Mesenchymal stem cell (in vitro differentiated cells and primary cell): ENCODE data around the gene RAPGEF1.

Source experiments
- DNase-seq: peaks from one replicate; pipeline ENCODE4 v3.0.0-alpha.2; 2013
- H2AFZ ChIP-seq: one replicate; pipeline ENCODE4 v1.6.1; 2013; ENCODE audit warnings: low read depth, mild to moderate bottlenecking, control low read depth, inconsistent platforms, low read length, moderate library complexity
- H2AK5ac ChIP-seq: 2 replicates; pipeline ENCODE4 v1.6.1; 2013; ENCODE audit warnings: low read length, moderate library complexity, mild to moderate bottlenecking, inconsistent platforms; ENCODE audit not compliant: severe bottlenecking
- H2BK120ac ChIP-seq: one replicate; pipeline ENCODE4 v1.6.1; 2013; ENCODE audit warnings: low read depth, mild to moderate bottlenecking, inconsistent platforms, low read length, moderate library complexity
- H2BK12ac ChIP-seq, 2 experiments: one replicate each; pipeline ENCODE4 v1.6.1; 2013; ENCODE audit warnings: inconsistent platforms in 2 of 2, low read length in 2 of 2, mild to moderate bottlenecking in 2 of 2, moderate library complexity in 2 of 2, control low read depth in 1 of 2
- H2BK15ac ChIP-seq: one replicate; pipeline ENCODE4 v1.6.1; 2013; ENCODE audit warnings: mild to moderate bottlenecking, low read depth, inconsistent platforms; ENCODE audit not compliant: poor library complexity, severe bottlenecking
- H2BK5ac ChIP-seq: 2 replicates; pipeline ENCODE4 v1.6.1; 2013; ENCODE audit warnings: low read depth, mild to moderate bottlenecking, low read length, control low read depth, inconsistent platforms; ENCODE audit not compliant: poor library complexity, severe bottlenecking
- H3K14ac ChIP-seq, 2 experiments: one replicate each; pipeline ENCODE4 v1.6.1; 2013; ENCODE audit warnings: inconsistent platforms in 2 of 2, low read length in 2 of 2, control low read depth in 1 of 2, mild to moderate bottlenecking in 1 of 2, moderate library complexity in 1 of 2
- H3K18ac ChIP-seq, 2 experiments: one replicate each; pipeline ENCODE4 v1.6.1; 2013; ENCODE audit warnings: inconsistent platforms in 2 of 2, low read length in 2 of 2, control low read depth in 1 of 2, low read depth in 1 of 2, mild to moderate bottlenecking in 1 of 2
- H3K23ac ChIP-seq, 2 experiments: one replicate each; pipeline ENCODE4 v1.6.1; 2013; ENCODE audit warnings: inconsistent platforms in 2 of 2, low read length in 2 of 2, mild to moderate bottlenecking in 2 of 2, moderate library complexity in 2 of 2, control low read depth in 1 of 2
- H3K27ac ChIP-seq: 2 replicates; pipeline ENCODE4 v1.5.1; 2013; ENCODE audit warnings: mild to moderate bottlenecking, moderate library complexity, low read length, control low read depth, inconsistent platforms; ENCODE audit not compliant: poor library complexity, severe bottlenecking
- H3K27me3 ChIP-seq, 2 experiments: 2 replicates each; pipeline versions ENCODE4 v1.6.1 to v1.7.0; 2013; ENCODE audit warnings: low read length in 2 of 2, mild to moderate bottlenecking in 2 of 2, moderate library complexity in 2 of 2, control low read depth in 1 of 2, inconsistent platforms in 1 of 2; ENCODE audit not compliant: control insufficient read depth in 1 of 2, insufficient read depth in 1 of 2
- H3K36me3 ChIP-seq, 2 experiments: 2 replicates each; pipeline versions ENCODE4 v1.6.1 to v1.7.0; 2013; ENCODE audit warnings: low read length in 2 of 2, control low read depth in 1 of 2, inconsistent platforms in 1 of 2, low read depth in 1 of 2, mild to moderate bottlenecking in 1 of 2; ENCODE audit not compliant: insufficient read depth in 2 of 2, control insufficient read depth in 1 of 2
- H3K4ac ChIP-seq, 2 experiments: one replicate each; pipeline ENCODE4 v1.6.1; 2013; ENCODE audit warnings: inconsistent platforms in 2 of 2, low read length in 2 of 2, mild to moderate bottlenecking in 2 of 2, moderate library complexity in 2 of 2, control low read depth in 1 of 2, low read depth in 1 of 2
- H3K4me1 ChIP-seq: 2 replicates; pipeline ENCODE4 v1.6.1; 2013; ENCODE audit warnings: low read depth, low read length, control low read depth; ENCODE audit not compliant: control insufficient read depth, insufficient read depth
- H3K4me2 ChIP-seq: 2 replicates; pipeline ENCODE4 v1.6.1; 2013; ENCODE audit warnings: low read length, mild to moderate bottlenecking, inconsistent platforms; ENCODE audit not compliant: poor library complexity, severe bottlenecking
- H3K4me3 ChIP-seq, 2 experiments: 2 replicates each; pipeline versions ENCODE4 v1.5.1 to v1.7.0; 2013; ENCODE audit warnings: low read length in 2 of 2, mild to moderate bottlenecking in 2 of 2, control low read depth in 1 of 2, low read depth in 1 of 2; ENCODE audit not compliant: insufficient read depth in 1 of 2
- H3K79me1 ChIP-seq: replicated peaks from 2 replicates; pipeline ENCODE4 v1.6.1; 2013; ENCODE audit warnings: mild to moderate bottlenecking, control low read depth, low read length, inconsistent platforms; ENCODE audit not compliant: poor library complexity, severe bottlenecking
- H3K9ac ChIP-seq: 2 replicates; pipeline ENCODE4 v1.7.0; 2013; ENCODE audit warnings: mild to moderate bottlenecking, low read length, moderate library complexity
- H3K9me3 ChIP-seq: 2 replicates; pipeline ENCODE4 v1.7.0; 2013; ENCODE audit warnings: mild to moderate bottlenecking, low read length; ENCODE audit not compliant: control insufficient read depth
- H4K8ac ChIP-seq: one replicate; pipeline ENCODE4 v1.6.1; 2013; ENCODE audit warnings: inconsistent platforms, mild to moderate bottlenecking, low read length, moderate library complexity
- H4K91ac ChIP-seq: one replicate; pipeline ENCODE4 v1.6.1; 2013; ENCODE audit warnings: mild to moderate bottlenecking, low read length, inconsistent platforms
- WGBS: methylation state at CpG from one replicate; pipeline ENCODE4 v1.1.7; 2013; ENCODE audit warnings: mixed read lengths; 5-methylcytosine and 5-hydroxymethylcytosine counted together

The RAPGEF1 gene

GRCh38 chr9:131657940-131658339 is 81.9 kb downstream of the RAPGEF1 start:
- 17% methylated on average over 5 of the region's 5 CpGs for WGBS

GRCh38 chr9:131657456-131657855 is 82.4 kb downstream of the RAPGEF1 start:
- Histone ChIP-seq H3K18ac (peak overlapping the region; percentile 81 to 88), H3K23ac (no peak overlapping the region), H2AFZ (no peak overlapping the region), H2BK120ac (no peak overlapping the region), H2BK5ac (no peak overlapping the region), H3K9me3 (no peaks in the 10 kb centered on the region), H4K8ac (no peak overlapping the region), H3K27me3 (no peaks in the 10 kb centered on the region), H3K9ac (no peak overlapping the region), H2BK12ac (peak overlapping the region; percentile 49 to 95), H3K79me1 (peaks cover 33% of the 10 kb centered on the region), H3K4me2 (no peak overlapping the region), H3K36me3 (peaks cover 0 to 4% of the 10 kb centered on the region in 2 experiments), H2AK5ac (no peak overlapping the region), H3K4me3 (no peak overlapping the region), H3K14ac (peak overlapping the region in 1 of 2 experiments; percentile 69), H2BK15ac (peak overlapping the region; percentile 6), H3K4me1 (peaks cover 24% of the 10 kb centered on the region), H3K4ac (no peak overlapping the region), H3K27ac (peak overlapping the region; percentile 58), H4K91ac (peak overlapping the region; percentile 73)
- no peak for DNase-seq
- 93% methylated on average over 6 of the region's 8 CpGs for WGBS

More at GRCh38 chr9:131657940-131658339, 81.9 kb downstream of the RAPGEF1 start:
- Histone ChIP-seq H2BK12ac (peak overlapping the region in 1 of 2 experiments; percentile 59), H3K27me3 (no peaks in the 10 kb centered on the region), H3K18ac (peak overlapping the region in 1 of 2 experiments; percentile 85), H2AK5ac (peak overlapping the region; percentile 4), H3K4me3 (no peak overlapping the region), H3K9ac (no peak overlapping the region), H3K36me3 (peaks cover 0 to 4% of the 10 kb centered on the region in 2 experiments), H3K79me1 (peaks cover 32% of the 10 kb centered on the region), H2BK5ac (no peak overlapping the region), H3K4me1 (peaks cover 24% of the 10 kb centered on the region), H3K23ac (no peak overlapping the region), H3K14ac (no peak overlapping the region), H3K4me2 (peak overlapping the region; percentile 24), H4K8ac (peak overlapping the region; percentile 56), H3K4ac (peak overlapping the region in 1 of 2 experiments; percentile 13), H2BK15ac (no peak overlapping the region), H3K27ac (peak overlapping the region; percentile 58), H2BK120ac (peak overlapping the region; percentile 71), H3K9me3 (no peaks in the 10 kb centered on the region), H4K91ac (no peak overlapping the region), H2AFZ (no peak overlapping the region)
- peak; percentile 79 for DNase-seq

- H3K4me3 ChIP-seq = no peak overlapping the region
- peak overlapping the region; percentile 49 to 66 for H2BK12ac ChIP-seq
- 95% methylated on average over 9 of the region's 9 CpGs for WGBS
- H4K8ac ChIP-seq = no peak overlapping the region
- H3K36me3 ChIP-seq = peaks cover 0 to 4% of the 10 kb centered on the region in 2 experiments
- H2AFZ ChIP-seq = no peak overlapping the region
- H3K4me2 ChIP-seq = no peak overlapping the region
- no peak overlapping the region for H3K27ac ChIP-seq
- no peak overlapping the region for H2BK5ac ChIP-seq
- no peaks in the 10 kb centered on the region for H3K27me3 ChIP-seq
- H2BK120ac ChIP-seq = no peak overlapping the region
- peak overlapping the region in 1 of 2 experiments; percentile 82 for H3K14ac ChIP-seq
- no peak overlapping the region for H3K9ac ChIP-seq
- peak overlapping the region; percentile 55 for H4K91ac ChIP-seq
- H3K9me3 ChIP-seq = no peaks in the 10 kb centered on the region
- peak overlapping the region; percentile 26 for H2BK15ac ChIP-seq
- no peak for DNase-seq
- H3K4ac ChIP-seq = peak overlapping the region in 1 of 2 experiments; percentile 1
- peaks cover 31% of the 10 kb centered on the region for H3K79me1 ChIP-seq
- H3K23ac ChIP-seq = no peak overlapping the region
- H3K18ac ChIP-seq = peak overlapping the region; percentile 7 to 56
- peaks cover 23% of the 10 kb centered on the region for H3K4me1 ChIP-seq
- peak overlapping the region; percentile 11 for H2AK5ac ChIP-seq
Observed at GRCh38 chr9:131657037-131657377, 82.9 kb downstream of the RAPGEF1 start.

GRCh38 chr9:131656356-131657036 is 83.4 kb downstream of the RAPGEF1 start:
- H3K27ac ChIP-seq = no peak overlapping the region
- peak overlapping the region in 1 of 2 experiments; percentile 56 for H3K18ac ChIP-seq
- no peak overlapping the region for H3K9ac ChIP-seq
- no peak overlapping the region for H3K4me3 ChIP-seq
- H2AK5ac ChIP-seq = peak overlapping the region; percentile 11
- H4K8ac ChIP-seq = peak overlapping the region; percentile 71
- no peak for DNase-seq
- no peaks in the 10 kb centered on the region for H3K27me3 ChIP-seq
- no peak overlapping the region for H2BK5ac ChIP-seq
- peaks cover 22% of the 10 kb centered on the region for H3K4me1 ChIP-seq
- peak overlapping the region; percentile 55 for H4K91ac ChIP-seq
- peaks cover 32% of the 10 kb centered on the region for H3K79me1 ChIP-seq
- 96% methylated on average over 9 of the region's 9 CpGs for WGBS
- no peak overlapping the region for H3K14ac ChIP-seq
- no peaks in the 10 kb centered on the region for H3K9me3 ChIP-seq
- no peak overlapping the region for H3K23ac ChIP-seq
- no peak overlapping the region for H2AFZ ChIP-seq
- H2BK120ac ChIP-seq = no peak overlapping the region
- no peak overlapping the region for H2BK15ac ChIP-seq
- no peak overlapping the region for H3K4me2 ChIP-seq
- peak overlapping the region; percentile 24 to 49 for H2BK12ac ChIP-seq
- peak overlapping the region in 1 of 2 experiments; percentile 1 for H3K4ac ChIP-seq
- H3K36me3 ChIP-seq = peaks cover 0 to 4% of the 10 kb centered on the region in 2 experiments
